ENCODE data around the gene RFX4. TPM values are rescaled to one million over a fixed set of nuclear protein-coding genes. Genes with fewer than 3 reads are reported as not detected.
"Not testable (repeated sequence)": the region's sequence is repeated elsewhere in the genome, so short reads cannot be mapped to it uniquely, and the experiment has no call there.

RFX4 gene
- total RNA-seq, 1 donor from 2014 or later: 53.8 TPM

- H3K4me3 Mint-ChIP-seq: peak overlapping the region; percentile 34
- no peaks in the 10 kb centered on the region for H3K27me3 Mint-ChIP-seq (ENCODE audit: low read depth)
- TF ChIP-seq, protein P1, sequence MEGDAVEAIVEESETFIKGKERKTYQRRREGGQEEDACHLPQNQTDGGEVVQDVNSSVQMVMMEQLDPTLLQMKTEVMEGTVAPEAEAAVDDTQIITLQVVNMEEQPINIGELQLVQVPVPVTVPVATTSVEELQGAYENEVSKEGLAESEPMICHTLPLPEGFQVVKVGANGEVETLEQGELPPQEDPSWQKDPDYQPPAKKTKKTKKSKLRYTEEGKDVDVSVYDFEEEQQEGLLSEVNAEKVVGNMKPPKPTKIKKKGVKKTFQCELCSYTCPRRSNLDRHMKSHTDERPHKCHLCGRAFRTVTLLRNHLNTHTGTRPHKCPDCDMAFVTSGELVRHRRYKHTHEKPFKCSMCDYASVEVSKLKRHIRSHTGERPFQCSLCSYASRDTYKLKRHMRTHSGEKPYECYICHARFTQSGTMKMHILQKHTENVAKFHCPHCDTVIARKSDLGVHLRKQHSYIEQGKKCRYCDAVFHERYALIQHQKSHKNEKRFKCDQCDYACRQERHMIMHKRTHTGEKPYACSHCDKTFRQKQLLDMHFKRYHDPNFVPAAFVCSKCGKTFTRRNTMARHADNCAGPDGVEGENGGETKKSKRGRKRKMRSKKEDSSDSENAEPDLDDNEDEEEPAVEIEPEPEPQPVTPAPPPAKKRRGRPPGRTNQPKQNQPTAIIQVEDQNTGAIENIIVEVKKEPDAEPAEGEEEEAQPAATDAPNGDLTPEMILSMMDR (conservative IDR thresholded peaks at IDR 0.05): no peak
- DNase-seq (ENCODE audit: low read depth, low spot score): no peak
- H3K4me1 Mint-ChIP-seq: peaks cover 62% of the 10 kb centered on the region
- peaks cover 6% of the 10 kb centered on the region for H3K36me3 Mint-ChIP-seq (ENCODE audit: low read depth)
- H3K27ac Mint-ChIP-seq (ENCODE audit: unreplicated experiment): peak overlapping the region; percentile 43
- H3K9me3 Mint-ChIP-seq: no peaks in the 10 kb centered on the region
Measured at GRCh38 chr12:106601496-106601895, 18.7 kb downstream of the RFX4 start.

- Mint-ChIP-seq H3K9me3 (no peaks in the 10 kb centered on the region), H3K27ac (ENCODE audit: unreplicated experiment) (no peak overlapping the region), H3K36me3 (ENCODE audit: low read depth) (peaks cover 6% of the 10 kb centered on the region), H3K4me3 (peak overlapping the region; percentile 34), H3K4me1 (peaks cover 68% of the 10 kb centered on the region), H3K27me3 (ENCODE audit: low read depth) (no peaks in the 10 kb centered on the region)
- no peak for DNase-seq (ENCODE audit: low read depth, low spot score)
- TF ChIP-seq, protein P1 (conservative IDR thresholded peaks at IDR 0.05): no peak
Measured at GRCh38 chr12:106602076-106602475, 19.3 kb downstream of the RFX4 start.

DNA sequence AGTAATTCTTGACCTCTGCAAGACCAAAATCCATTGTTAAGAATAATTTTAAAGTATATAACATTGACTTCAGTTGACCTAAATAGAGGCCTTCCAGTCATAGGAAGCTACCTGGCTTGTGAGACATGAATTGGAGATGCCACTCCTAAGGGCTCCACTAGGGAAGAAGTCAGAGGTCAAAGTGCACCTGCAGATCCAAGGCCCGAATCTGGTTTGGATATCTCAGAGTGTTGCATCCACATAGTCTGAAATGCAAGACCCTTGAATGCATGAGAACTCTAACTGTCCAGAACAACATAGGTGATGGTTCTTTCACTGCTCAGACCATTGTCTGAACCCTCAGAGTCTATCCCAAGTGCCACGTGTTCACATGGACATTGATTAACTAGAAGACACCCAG, 22.4 kb downstream of the RFX4 start:
- TF ChIP-seq, protein P1 (conservative IDR thresholded peaks at IDR 0.05): no peak
- DNase-seq (ENCODE audit: low read depth, low spot score): no peak
- H3K27ac Mint-ChIP-seq (ENCODE audit: unreplicated experiment): no peak overlapping the region
- H3K4me3 Mint-ChIP-seq: no peak overlapping the region
- H3K4me1 Mint-ChIP-seq: peaks cover 46% of the 10 kb centered on the region
- peaks cover 4% of the 10 kb centered on the region for H3K9me3 Mint-ChIP-seq
- no peaks in the 10 kb centered on the region for H3K27me3 Mint-ChIP-seq (ENCODE audit: low read depth)
- H3K36me3 Mint-ChIP-seq (ENCODE audit: low read depth): peaks cover 18% of the 10 kb centered on the region

DNA sequence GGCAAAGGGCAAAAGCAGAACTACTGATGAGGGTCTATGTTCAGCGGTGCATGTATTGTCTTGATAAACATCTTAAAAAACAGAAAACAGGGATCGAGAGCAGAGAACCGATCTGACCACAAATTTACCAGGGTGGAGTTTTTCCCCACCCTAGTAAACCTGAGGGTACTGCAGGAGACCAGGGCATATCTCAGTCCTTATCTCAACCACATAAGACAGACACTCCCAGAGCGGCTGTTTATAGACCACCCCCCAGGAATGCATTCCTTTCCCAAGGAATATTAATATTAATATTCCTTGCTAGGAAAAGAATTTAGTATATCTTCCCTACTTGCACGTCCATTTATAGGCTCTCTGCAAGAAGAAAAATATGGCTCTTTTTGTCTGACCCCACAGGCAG, 37.8 kb downstream of the RFX4 start:
- H3K4me3 Mint-ChIP-seq; H3K27me3 Mint-ChIP-seq (ENCODE audit: low read depth); H3K4me1 Mint-ChIP-seq; DNase-seq (ENCODE audit: low read depth, low spot score); H3K27ac Mint-ChIP-seq (ENCODE audit: unreplicated experiment): not testable (repeated sequence)
- peaks cover 38% of the 10 kb centered on the region for H3K36me3 Mint-ChIP-seq (ENCODE audit: low read depth)
- peaks cover 22% of the 10 kb centered on the region for H3K9me3 Mint-ChIP-seq

DNA sequence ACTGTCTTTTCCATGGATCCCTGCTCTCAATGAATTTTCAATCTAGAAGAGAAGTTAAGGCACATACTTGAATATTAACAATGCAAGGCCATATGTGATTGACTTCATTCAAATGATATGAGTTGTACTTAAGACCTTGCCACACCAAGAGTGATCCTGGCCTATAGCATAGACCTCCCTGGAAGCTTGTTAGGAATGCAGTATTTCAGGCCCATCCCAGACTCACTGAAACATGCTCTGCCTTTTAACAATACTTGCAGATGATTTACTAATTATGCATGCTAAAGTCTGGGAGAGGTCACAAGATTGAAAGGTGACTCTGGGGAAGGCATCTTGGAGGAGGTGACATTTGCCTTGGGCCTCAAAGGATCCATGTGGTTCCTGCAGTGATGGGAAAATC, 43.2 kb downstream of the RFX4 start:
- Mint-ChIP-seq H3K36me3 (ENCODE audit: low read depth) (peaks cover 24% of the 10 kb centered on the region), H3K4me3 (no peak overlapping the region), H3K9me3 (peaks cover 11% of the 10 kb centered on the region), H3K27me3 (ENCODE audit: low read depth) (no peaks in the 10 kb centered on the region), H3K27ac (ENCODE audit: unreplicated experiment) (no peak overlapping the region), H3K4me1 (peaks cover 16% of the 10 kb centered on the region)
- TF ChIP-seq, protein P1 (conservative IDR thresholded peaks at IDR 0.05): no peak
- no peak for DNase-seq (ENCODE audit: low read depth, low spot score)

- H3K4me1 Mint-ChIP-seq: peaks cover 34% of the 10 kb centered on the region
- peaks cover 11% of the 10 kb centered on the region for H3K36me3 Mint-ChIP-seq (ENCODE audit: low read depth)
- no peak overlapping the region for H3K27ac Mint-ChIP-seq (ENCODE audit: unreplicated experiment)
- no peak overlapping the region for H3K4me3 Mint-ChIP-seq
- no peaks in the 10 kb centered on the region for H3K27me3 Mint-ChIP-seq (ENCODE audit: low read depth)
- DNase-seq (ENCODE audit: low read depth, low spot score): no peak
- TF ChIP-seq, protein P1 (conservative IDR thresholded peaks at IDR 0.05): no peak
- H3K9me3 Mint-ChIP-seq: peaks cover 3% of the 10 kb centered on the region
Measured at GRCh38 chr12:106629797-106630659, 47.2 kb downstream of the RFX4 start.
